HG03571 (cell line): Measurements from ENCODE around the gene KSR1.
A peak's percentile ranks its signal among the peaks of the same experiment; 100 is the strongest.
"Not testable (repeated sequence)": the region's sequence is repeated elsewhere in the genome, so short reads cannot be mapped to it uniquely, and the experiment has no call there.

ENCODE experiments used
- ATAC-seq: cut with Tn5 transposase; IDR thresholded peaks from one replicate; pipeline ENCODE4 v1.9.1; 2021; ENCODE audit not compliant: unreplicated experiment

Gene KSR1

GRCh38 chr17:27453471-27453870, 2.8 kb upstream of the KSR1 start:
- no peak for ATAC-seq

DNA sequence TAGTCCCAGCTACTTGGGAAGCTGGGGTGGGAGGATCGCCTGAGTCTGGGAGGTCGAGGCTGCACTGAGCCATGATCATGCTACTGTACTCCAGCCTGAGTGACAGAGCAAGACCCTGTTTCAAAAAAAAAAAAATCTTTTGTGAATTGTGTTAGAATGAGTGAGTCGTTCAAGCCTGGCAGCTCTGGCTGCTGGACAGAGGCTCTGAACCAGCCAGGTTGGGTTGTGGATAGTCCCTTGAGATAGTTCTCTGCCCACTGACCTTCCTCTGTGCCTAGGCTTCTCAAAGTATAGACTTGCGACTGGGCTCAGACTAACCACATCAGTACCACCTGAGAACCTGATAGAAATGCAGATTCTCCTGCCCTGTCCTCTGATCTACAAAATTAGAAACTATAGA, 2.2 kb upstream of the KSR1 start:
- no peak for ATAC-seq

DNA sequence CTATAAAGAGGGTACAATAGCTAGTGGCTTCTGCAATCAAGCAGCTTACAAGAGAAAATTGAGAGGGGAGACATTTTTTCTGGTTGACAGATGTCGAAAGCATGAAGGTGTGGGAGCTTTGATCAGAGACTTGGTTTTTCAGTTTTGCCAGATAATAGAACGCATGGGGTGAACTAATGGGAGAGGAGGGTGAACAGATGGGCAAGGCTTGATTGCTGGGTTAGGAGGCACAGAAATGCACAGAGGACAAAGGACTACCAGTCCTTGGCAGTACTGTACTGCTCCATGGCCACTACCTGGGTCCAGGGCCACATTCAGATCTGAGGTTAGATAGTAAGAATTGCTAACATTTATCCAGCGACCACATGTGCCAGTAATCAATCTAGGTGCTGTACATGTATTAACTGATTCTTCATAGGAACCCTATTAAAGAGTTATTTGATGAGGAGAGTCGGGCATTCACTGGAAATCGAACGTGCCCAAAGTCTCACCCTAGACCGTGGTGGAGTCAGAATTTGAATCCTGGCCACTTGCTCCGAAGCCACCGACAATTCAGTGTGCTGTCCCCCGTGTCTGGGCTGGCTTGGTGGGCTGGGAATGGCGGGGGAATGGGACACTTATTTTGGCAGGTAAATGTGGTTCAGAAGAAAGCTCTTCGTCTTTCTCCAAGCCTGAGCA, 873 bp upstream of the KSR1 start:
- no peak for ATAC-seq

GRCh38 chr17:27456681-27457359, 572 bp downstream of the KSR1 start:
- no peak for ATAC-seq

DNA sequence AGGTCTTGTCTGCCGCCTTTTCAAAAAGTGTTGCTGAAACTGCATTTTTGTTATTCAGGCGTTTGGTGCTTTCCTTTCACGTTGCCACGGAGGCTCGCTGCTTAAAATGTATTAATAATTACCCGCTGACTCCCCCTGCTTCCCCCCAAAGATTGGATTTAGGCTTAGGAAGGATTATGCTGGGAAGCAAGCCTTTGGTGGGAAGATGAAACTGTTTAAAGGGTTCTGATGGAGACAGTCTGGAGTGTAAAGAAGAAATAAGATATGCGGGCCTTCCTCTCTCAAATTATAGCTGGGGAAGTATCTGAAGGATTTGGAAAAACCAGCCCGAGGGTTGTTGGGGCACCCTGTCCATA, 1.1 kb downstream of the KSR1 start:
- no peak for ATAC-seq

- no peak for ATAC-seq
Measured at GRCh38 chr17:27457731-27458523, 1.7 kb downstream of the KSR1 start.

DNA sequence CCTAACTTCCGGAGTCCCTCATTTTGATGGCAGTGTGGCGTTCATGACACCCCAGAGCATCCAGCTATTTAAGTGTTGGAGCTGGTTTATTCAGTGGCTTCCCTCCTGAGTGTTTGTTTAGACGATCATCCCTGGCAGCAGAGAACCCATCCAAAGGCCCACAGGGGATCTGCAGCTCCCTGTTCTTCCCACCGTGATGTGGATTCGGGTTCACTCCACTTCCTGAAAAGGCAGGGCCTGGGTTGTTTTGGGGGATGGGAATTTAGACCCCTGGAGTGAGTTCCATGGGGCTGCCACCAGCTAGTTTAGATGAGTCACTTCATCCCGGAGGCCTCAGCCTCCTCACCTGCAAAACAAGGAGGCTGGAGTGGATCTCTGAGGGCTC, 2.3 kb downstream of the KSR1 start:
- no peak for ATAC-seq

- no peak for ATAC-seq
Measured at GRCh38 chr17:27459433-27459832, 3.2 kb downstream of the KSR1 start.

- no peak for ATAC-seq
Measured at GRCh38 chr17:27460196-27460725, 4.0 kb downstream of the KSR1 start.

DNA sequence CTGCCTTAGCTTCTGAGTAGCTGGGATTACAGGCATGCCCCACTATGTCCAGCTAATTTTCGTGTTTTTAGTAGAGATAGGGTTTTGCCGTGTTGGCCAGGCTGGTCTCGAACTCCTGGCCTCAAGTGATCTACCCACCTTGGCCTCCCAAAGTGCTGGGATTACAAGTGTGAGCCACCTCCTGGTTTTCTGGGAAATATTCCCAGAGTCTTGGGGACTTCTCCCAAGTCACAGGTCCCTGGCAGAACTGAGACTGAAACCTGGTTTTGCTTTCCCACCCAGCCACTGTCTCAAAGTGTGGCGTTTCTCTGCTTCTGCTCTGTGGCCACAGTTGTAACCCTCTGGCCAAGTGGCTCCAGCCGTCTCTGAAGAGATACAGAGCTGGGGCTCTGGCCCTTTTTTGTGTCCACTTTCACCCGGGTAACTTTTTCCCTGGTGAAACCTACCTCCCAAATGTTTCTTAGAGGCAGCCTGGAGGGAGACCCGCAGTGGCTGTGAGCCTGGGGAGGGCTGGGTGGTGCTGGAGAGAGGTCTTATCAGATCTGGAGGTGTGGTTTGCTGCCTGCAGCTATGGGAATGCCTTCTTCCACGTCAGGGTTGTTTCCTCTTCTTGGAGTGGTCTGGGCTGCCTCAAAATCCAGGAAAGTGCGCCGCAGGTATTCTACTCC, 5.1 kb downstream of the KSR1 start:
- ATAC-seq = no peak

GRCh38 chr17:27462149-27462548, 5.9 kb downstream of the KSR1 start:
- ATAC-seq = no peak

DNA sequence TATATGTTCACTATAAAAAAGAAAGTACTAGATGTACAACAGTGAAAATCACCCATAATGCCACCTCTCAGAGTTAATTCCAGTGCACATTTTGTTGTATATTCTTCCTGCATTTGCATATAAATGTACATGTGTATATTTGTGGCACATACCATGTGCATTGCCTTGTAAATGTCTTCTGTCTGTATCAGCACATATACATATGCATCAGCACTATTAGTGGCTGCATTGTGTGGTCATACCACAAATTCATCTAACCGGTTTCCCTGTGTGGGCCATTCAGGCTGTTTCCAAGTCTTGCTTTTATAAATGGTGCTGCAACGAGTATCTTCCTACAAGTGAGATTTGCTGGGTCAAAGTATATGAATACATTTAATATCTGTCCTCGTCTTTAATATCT, 6.5 kb downstream of the KSR1 start:
- ATAC-seq = no peak

DNA sequence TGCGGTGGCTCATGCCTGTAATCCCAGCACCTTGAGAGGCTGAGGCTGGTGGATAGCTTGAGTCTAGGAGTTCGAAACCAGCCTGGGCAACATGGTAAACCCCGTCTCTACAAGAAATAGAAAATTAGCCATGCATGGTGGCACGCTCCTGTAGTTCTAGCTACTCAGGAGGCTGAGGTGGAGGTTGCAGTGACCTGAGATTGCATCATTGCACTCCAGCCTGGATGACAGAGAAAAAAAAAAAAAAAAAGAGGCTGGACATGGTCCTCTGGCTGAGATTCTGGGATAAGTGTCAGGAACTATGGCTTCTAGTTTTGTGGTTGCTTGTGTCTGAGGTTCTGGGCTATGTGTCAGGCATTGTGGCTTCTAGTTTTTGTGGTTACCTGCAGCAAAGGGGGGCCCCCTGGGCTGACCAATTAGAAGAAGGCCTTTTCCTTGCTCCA, 7.0 kb downstream of the KSR1 start:
- ATAC-seq = no peak

GRCh38 chr17:27464019-27464418, 7.8 kb downstream of the KSR1 start:
- not testable (repeated sequence) for ATAC-seq

GRCh38 chr17:27464431-27464830, 8.2 kb downstream of the KSR1 start:
- no peak for ATAC-seq

DNA sequence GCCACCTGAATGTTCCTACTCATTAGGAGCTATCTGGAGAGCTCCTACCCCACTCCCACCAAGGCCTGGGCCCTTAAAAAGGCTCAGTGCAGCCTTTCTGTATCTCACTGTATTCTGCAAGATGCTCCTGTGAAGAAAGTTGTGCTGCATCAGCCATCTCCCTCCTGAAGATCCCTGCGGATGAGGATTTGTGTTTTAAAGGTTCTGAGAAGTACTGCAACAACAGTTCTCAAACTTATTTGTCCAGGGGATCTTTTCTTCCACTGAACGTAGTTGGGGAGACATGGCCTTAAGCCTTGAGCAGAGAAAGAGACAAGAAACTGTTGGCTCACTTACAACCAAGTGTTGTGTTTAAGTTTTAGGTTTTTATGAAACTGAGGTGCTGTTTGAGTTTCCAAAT, 9.6 kb downstream of the KSR1 start:
- not testable (repeated sequence) for ATAC-seq

DNA sequence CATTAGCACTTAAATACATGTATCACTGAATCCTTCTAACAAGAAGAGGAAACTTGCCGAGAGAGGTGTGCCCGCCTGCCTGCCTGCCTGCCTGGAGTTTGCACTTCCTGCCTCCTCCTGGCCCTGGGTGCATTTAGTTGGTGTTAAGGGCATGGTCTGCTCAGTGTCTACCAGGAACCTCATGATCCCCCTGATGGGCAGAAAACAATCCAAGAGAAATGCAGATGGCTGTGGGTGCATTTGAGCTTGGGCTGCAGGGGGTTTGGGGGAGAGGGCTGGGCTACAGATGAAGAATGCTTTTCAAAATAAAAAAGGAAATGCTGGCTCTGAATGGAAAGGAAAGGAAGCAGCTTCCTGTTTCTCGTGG, 10.1 kb downstream of the KSR1 start:
- ATAC-seq = no peak

GRCh38 chr17:27466743-27467375, 10.6 kb downstream of the KSR1 start:
- ATAC-seq = peak; percentile 69

DNA sequence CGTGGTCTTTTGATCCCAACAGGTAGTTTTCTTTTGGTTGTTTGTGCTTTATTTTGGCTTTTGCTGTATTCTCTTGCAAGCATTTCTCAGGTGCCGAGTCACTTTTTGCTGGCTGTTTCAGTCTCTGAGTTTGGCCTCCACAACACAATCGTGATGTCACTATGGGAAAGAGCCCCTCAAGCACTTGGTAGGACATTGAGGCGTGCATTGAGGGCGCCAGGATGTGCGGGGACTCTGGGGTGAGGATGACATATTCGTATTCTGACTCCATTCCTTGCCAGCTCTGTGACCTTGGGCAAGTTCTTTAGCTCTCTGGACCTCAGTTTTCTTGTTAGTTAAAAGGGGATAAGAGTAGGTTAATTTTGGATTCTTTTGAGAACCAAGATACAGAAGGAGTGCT, 13.0 kb downstream of the KSR1 start:
- ATAC-seq = no peak

DNA sequence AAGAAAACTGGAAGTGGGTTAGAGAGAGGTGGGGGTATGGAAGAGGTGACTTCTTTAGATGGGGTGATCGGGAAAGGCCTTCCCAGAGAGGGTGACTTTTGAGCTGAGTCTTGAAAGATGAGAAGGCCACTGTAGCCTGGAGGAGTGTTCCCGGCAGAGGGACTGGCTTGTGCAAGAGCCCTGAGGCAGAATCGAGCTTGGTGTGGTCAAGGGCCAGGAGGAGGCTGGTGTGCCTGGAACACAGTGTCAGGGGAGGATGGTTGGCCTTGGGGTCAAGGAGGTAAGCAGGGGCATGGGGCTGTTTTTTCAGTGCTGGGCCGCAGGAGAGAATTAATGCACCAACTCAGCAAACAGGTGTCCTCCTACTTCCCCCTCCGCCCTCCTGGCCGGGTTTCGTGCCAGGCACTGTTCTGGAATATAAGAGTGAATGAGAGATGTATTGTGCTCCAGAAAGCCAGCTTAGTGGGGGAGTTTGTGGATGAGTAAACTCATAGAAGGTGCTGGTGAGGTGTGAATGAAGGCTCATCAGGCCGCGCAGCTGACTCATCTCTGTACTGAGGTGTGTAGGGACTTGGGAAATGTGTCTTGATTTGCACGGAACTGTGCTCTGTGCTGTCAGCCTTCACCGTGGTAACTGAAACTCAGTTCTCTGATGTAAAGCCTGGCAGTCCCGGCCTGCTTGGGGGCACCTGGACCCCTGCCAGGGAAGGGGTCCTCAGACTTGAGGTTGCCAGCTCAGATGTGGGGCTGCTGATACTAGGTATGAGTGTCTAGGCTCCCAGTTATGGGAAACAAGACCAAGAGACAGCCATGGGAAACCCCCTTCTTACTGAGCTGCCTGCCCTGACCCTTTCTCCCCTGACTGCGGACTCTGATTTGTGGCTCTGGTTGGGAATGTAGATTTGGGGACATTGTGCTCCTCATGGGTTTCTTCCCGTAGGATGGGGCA, 15.3 kb downstream of the KSR1 start:
- peak; percentile 57 for ATAC-seq
